ENCODE measurements around the gene SMIM17.

The SMIM17 gene

DNA sequence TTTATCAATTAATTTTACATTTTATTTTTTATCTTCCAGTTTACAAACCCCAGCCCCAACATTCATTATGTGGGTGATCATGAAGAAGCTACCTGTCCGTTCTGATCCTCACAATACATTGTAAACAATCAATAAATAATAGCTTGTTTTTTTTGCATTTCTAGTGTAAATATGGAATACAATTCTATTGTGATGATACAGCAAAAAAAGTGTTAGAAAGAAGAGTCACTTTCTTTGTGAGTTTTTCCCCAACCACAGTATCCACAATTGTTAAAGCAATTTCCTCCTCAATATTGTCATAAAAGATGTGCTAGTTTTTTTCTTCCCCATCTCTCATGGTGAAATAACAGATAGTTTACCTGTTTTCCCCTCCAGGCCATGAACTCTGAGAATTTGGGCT is 58.9 kb downstream of the SMIM17 start:
- H3K18ac ChIP-seq (ENCODE audit: low read length), result no peak overlapping the region
- no peak overlapping the region for H2BK12ac ChIP-seq (ENCODE audit: low read length)
- no peak overlapping the region for H2AFZ ChIP-seq (ENCODE audit: insufficient read depth, low read length, poor library complexity)
- H2AK5ac ChIP-seq (ENCODE audit: low read length), result no peak overlapping the region
- no peak overlapping the region for H3K14ac ChIP-seq (ENCODE audit: low read length)
- no peak overlapping the region for H3K4me2 ChIP-seq (ENCODE audit: low read length)
- H2BK5ac ChIP-seq (ENCODE audit: low read depth, low read length, poor library complexity), result no peak overlapping the region
- H3K79me2 ChIP-seq (ENCODE audit: control insufficient read depth, insufficient read depth, low read length, poor library complexity), result no peaks in the 10 kb centered on the region
- no peak overlapping the region for H2BK120ac ChIP-seq (ENCODE audit: insufficient read depth, low read length, poor library complexity)
- no CpG with 5 or more reads among the region's 1 CpG for WGBS (ENCODE audit: extremely low coverage, insufficient coverage, insufficient read length)
- H4K91ac ChIP-seq (ENCODE audit: low read depth, low read length), result no peak overlapping the region
- H3K4ac ChIP-seq (ENCODE audit: low read depth, low read length), result no peak overlapping the region
- DNase-seq, result no peak
- no peak overlapping the region for H3K23ac ChIP-seq (ENCODE audit: low read length)
- H3K79me1 ChIP-seq (ENCODE audit: low read length), result no peaks in the 10 kb centered on the region
- no peak overlapping the region for H4K12ac ChIP-seq (ENCODE audit: low read depth, low read length)
- peaks cover 3% of the 10 kb centered on the region for H3K9me3 ChIP-seq (ENCODE audit: insufficient read depth, low read depth, low read length)
- no peaks in the 10 kb centered on the region for H3K36me3 ChIP-seq (ENCODE audit: control insufficient read depth in 1 of 2, insufficient read depth in 2 of 2, low read length in 2 of 2)
- H3K4me1 ChIP-seq (ENCODE audit: control insufficient read depth in 1 of 2, insufficient read depth in 2 of 2, low read length in 2 of 2), result no peaks in the 10 kb centered on the region
- no peak overlapping the region for H3K4me3 ChIP-seq (ENCODE audit: low read depth, low read length)
- no peak overlapping the region for H3K9ac ChIP-seq (ENCODE audit: low read length)
- H4K8ac ChIP-seq (ENCODE audit: low read depth, low read length), result no peak overlapping the region
- H3K27ac ChIP-seq (ENCODE audit: low read depth, low read length), result no peak overlapping the region
- no peaks in the 10 kb centered on the region for H3K27me3 ChIP-seq (ENCODE audit: insufficient read depth, low read length)

DNA sequence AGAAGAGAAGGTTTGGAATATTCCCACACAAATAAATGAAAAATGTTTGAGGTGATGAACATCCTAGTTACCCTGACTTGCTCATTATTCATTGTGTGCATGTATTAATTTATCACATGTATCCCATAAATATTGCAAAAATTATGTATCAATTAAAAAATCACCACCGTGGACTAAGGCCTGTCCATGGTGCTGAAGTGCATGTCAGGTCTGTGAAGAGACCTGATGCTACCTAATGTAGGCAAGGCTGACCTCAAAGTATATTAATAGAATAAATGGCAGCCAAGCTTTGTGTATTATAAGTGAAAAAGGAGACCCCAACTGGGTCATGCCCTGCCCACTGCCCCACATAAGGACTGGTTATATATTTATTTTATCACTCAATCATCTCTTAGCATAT is 63.0 kb downstream of the SMIM17 start:
- no peak overlapping the region for H2BK5ac ChIP-seq (ENCODE audit: low read depth, low read length, poor library complexity)
- no peaks in the 10 kb centered on the region for H3K79me2 ChIP-seq (ENCODE audit: control insufficient read depth, insufficient read depth, low read length, poor library complexity)
- H3K18ac ChIP-seq (ENCODE audit: low read length), result no peak overlapping the region
- no peak overlapping the region for H3K4ac ChIP-seq (ENCODE audit: low read depth, low read length)
- H4K91ac ChIP-seq (ENCODE audit: low read depth, low read length), result no peak overlapping the region
- no peaks in the 10 kb centered on the region for H3K36me3 ChIP-seq (ENCODE audit: control insufficient read depth in 1 of 2, insufficient read depth in 2 of 2, low read length in 2 of 2)
- H3K9me3 ChIP-seq (ENCODE audit: insufficient read depth, low read depth, low read length), result peaks cover 7% of the 10 kb centered on the region
- no peak overlapping the region for H3K4me2 ChIP-seq (ENCODE audit: low read length)
- H2BK120ac ChIP-seq (ENCODE audit: insufficient read depth, low read length, poor library complexity), result no peak overlapping the region
- no peak overlapping the region for H3K4me3 ChIP-seq (ENCODE audit: low read depth, low read length)
- H3K27me3 ChIP-seq (ENCODE audit: insufficient read depth, low read length), result no peaks in the 10 kb centered on the region
- H3K4me1 ChIP-seq (ENCODE audit: control insufficient read depth in 1 of 2, insufficient read depth in 2 of 2, low read length in 2 of 2), result no peaks in the 10 kb centered on the region
- no peak overlapping the region for H3K27ac ChIP-seq (ENCODE audit: low read depth, low read length)
- peak in 1 of 2 donors; percentile 3 for DNase-seq
- H3K23ac ChIP-seq (ENCODE audit: low read length), result no peak overlapping the region
- no peak overlapping the region for H4K8ac ChIP-seq (ENCODE audit: low read depth, low read length)
- H2AK5ac ChIP-seq (ENCODE audit: low read length), result no peak overlapping the region
- H2BK12ac ChIP-seq (ENCODE audit: low read length), result no peak overlapping the region
- no peak overlapping the region for H3K14ac ChIP-seq (ENCODE audit: low read length)
- H4K12ac ChIP-seq (ENCODE audit: low read depth, low read length), result no peak overlapping the region
- no CpG with 5 or more reads among the region's 1 CpG for WGBS (ENCODE audit: extremely low coverage, insufficient coverage, insufficient read length)
- no peaks in the 10 kb centered on the region for H3K79me1 ChIP-seq (ENCODE audit: low read length)
- H2AFZ ChIP-seq (ENCODE audit: insufficient read depth, low read length, poor library complexity), result no peak overlapping the region
- no peak overlapping the region for H3K9ac ChIP-seq (ENCODE audit: low read length)
